OCI-LY1 (cell line): Measurements from ENCODE around the gene ZNF146.
"Not testable (repeated sequence)": the region's sequence is repeated elsewhere in the genome, so short reads cannot be mapped to it uniquely, and the experiment has no call there.

Source experiments
- H2AFZ ChIP-seq: fragments of 200-600 bp; sonication (generic), shearing (Covaris generic); 2 replicates; pipeline ENCODE4 v1.6.0; 2014; ENCODE audit warnings: antibody characterized with exemption, mild to moderate bottlenecking, low read length
- H3F3A ChIP-seq: fragments of 200-600 bp; sonication (generic), shearing (Covaris generic); 2 replicates; pipeline ENCODE4 v1.6.0; 2014; ENCODE audit warnings: mild to moderate bottlenecking, antibody characterized with exemption, low read length, moderate library complexity; ENCODE audit not compliant: insufficient read depth
- H3K27ac ChIP-seq: fragments of 200-600 bp; sonication (generic); 2 replicates; pipeline ENCODE4 v1.5.1; 2014; ENCODE audit warnings: low read length, mixed run types, mild to moderate bottlenecking, low read depth; ENCODE audit not compliant: poor library complexity, severe bottlenecking
- H3K27me3 ChIP-seq: fragments of 200-600 bp; sonication (generic); 2 replicates; pipeline ENCODE4 v1.6.0; 2014; ENCODE audit warnings: antibody characterized with exemption, mild to moderate bottlenecking, low read length, moderate library complexity; ENCODE audit not compliant: insufficient read depth
- H3K36me3 ChIP-seq: fragments of 200-600 bp; sonication (generic); 2 replicates; pipeline ENCODE4 v1.6.1; 2014; ENCODE audit warnings: mild to moderate bottlenecking, antibody characterized with exemption, low read length, moderate library complexity, mixed read lengths; ENCODE audit not compliant: insufficient read depth
- H3K4me1 ChIP-seq: fragments of 200-600 bp; sonication (generic); 2 replicates; pipeline ENCODE4 v1.5.1; 2014; ENCODE audit warnings: mild to moderate bottlenecking, low read length, moderate library complexity; ENCODE audit not compliant: insufficient read depth, severe bottlenecking
- H3K4me2 ChIP-seq: fragments of 200-600 bp; sonication (generic), shearing (Covaris generic); 2 replicates; pipeline ENCODE4 v1.6.1; 2014; ENCODE audit warnings: low read length
- H3K4me3 ChIP-seq: fragments of 200-600 bp; sonication (generic); 2 replicates; pipeline ENCODE4 v1.5.1; 2014; ENCODE audit warnings: low read length, low read depth, mild to moderate bottlenecking, mixed read lengths; ENCODE audit not compliant: poor library complexity, severe bottlenecking
- H3K79me2 ChIP-seq: fragments of 200-600 bp; shearing (Covaris generic); 2 replicates; pipeline ENCODE4 v1.6.1; 2016; ENCODE audit warnings: mixed run types, low read length, mixed read lengths; ENCODE audit not compliant: insufficient read depth
- H3K9ac ChIP-seq: fragments of 200-600 bp; sonication (generic), shearing (Covaris generic); 2 replicates; pipeline ENCODE4 v1.6.1; 2014; ENCODE audit warnings: mild to moderate bottlenecking, low read length, mixed read lengths
- H3K9me2 ChIP-seq: fragments of 200-600 bp; sonication (generic), shearing (Covaris generic); 2 replicates; pipeline ENCODE4 v1.6.1; 2014; ENCODE audit warnings: low read depth, mild to moderate bottlenecking, low read length, mixed read lengths
- H3K9me3 ChIP-seq: fragments of 200-600 bp; shearing (Covaris generic); 2 replicates; pipeline ENCODE4 v1.6.1; 2014; ENCODE audit warnings: low read length, mixed read lengths
- H4K20me1 ChIP-seq: fragments of 200-600 bp; sonication (generic), shearing (Covaris generic); 2 replicates; pipeline ENCODE4 v1.6.0; 2016; ENCODE audit warnings: mild to moderate bottlenecking, low read length; ENCODE audit not compliant: insufficient read depth

Gene ZNF146

DNA sequence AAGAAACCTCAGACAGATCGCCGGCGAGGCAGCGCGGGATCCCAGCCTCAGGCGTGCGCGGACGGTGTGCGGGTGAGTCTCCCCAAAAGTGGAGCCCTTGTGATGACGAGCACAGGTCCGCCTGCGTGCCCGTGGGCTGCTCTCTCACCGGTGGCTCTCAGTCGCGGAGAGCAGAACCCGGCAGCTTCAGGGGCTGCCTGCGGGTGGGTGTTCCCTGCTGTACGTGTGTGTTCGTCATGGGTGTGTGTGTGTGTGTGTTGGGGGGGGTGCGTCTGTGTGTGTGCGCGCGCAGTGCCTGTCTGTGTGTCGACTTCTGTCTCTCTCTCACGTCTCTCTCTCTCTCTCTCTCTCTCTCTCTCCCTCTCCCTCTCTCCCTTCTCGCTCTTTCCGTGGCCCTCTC is 54.4 kb downstream of the ZNF146 start:
- not testable (repeated sequence) for H3K4me3 ChIP-seq, H3K79me2 ChIP-seq, H3F3A ChIP-seq, H3K4me2 ChIP-seq, H3K9me3 ChIP-seq, H4K20me1 ChIP-seq, H3K27me3 ChIP-seq, H3K36me3 ChIP-seq, H3K9ac ChIP-seq, H2AFZ ChIP-seq, H3K27ac ChIP-seq, H3K4me1 ChIP-seq, H3K9me2 ChIP-seq
